GM12891 (cell line): ENCODE results near the gene CCDC85A.

Experiments
- POLR2A ChIP-seq: IDR thresholded peaks from 2 replicates; pipeline ENCODE4 v1.6.1; 2011; ENCODE audit warnings: low read depth, low read length, control low read depth
- POLR2AphosphoS5 ChIP-seq: IDR thresholded peaks from 2 replicates; pipeline ENCODE4 v1.6.1; 2011; ENCODE audit warnings: low read depth, low read length, control low read depth

DNA sequence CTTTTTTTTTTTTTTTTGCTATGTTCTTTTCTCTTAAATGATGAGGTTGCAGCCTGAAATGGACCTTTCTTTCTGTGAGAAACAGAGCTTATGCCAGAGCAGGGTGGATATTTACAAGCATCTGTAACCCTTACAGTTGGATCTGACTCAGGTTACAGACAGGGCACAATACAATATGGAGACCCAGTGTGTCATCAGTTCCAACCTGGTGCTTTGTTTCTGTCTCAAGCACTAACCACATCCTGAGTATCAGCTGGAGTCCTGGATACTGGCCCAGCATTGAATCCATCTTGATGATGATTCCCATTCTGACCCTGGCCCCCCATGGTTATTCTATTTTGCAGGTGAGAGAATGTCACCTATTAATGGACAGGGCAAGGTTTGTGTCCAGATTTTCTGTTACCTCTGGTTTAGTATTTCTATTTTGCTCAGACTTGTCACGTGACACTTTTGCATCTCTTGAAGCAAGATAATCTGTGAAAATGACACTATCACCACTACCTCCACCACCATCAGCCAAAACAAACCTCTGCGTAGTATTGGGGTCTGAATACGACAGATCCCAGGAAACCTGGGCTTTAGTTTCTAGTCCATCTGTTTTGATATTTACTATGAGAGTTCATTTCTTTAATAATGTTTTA, 174.0 kb downstream of the CCDC85A start:
- TF ChIP-seq POLR2AphosphoS5 (no peak), POLR2A (no peak)
